ENCODE results near the gene REV3L. TPM values are rescaled to one million over a fixed set of nuclear protein-coding genes. Genes with fewer than 3 reads are reported as not detected.

The REV3L gene
- total and polyA plus RNA-seq, 2 of the 13 experiments (the other 11 are each of a cell fraction or from before 2014, with no cell fraction given) = 12.8 to 31.3 TPM

DNA sequence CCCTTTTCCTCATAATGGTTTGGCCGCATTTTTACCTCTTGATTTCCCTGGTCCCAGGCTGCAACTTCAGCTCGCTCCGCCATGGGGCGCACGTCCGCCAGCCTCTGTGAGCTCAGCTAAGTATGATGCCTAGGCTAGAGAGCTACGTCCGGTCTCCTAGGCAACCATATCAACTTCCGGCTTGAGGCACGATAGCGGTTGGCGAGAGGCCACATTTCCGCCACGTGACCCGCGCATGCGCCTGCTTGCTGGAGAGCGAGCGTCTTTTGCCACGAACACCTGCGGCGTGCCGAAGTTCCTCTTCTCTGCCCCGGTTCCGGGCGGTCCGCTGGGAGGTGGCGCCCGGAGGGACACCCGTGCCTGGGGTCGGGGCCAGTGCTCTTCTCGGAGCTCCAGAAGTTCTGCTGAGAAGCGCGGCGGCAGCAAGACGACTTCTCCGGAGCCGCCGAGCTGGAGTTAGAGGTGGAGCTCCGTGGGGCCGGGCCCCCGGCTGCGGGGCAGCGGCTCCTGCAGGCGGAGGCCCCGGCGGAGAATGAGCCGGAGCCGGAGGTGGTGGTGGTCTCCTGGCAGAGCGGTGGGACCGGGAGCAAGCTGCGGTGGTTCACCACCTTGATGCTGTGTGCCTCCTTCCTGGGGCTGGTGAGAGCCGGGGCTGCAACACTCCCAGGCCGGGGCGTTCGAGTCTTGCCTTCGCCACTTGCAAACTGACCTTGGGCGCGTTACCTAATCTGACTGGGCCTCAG is 223.8 kb downstream of the REV3L start (continued):
- TF ChIP-seq ZNF350 (CRISPR knock-in tag; IDR thresholded peaks at IDR 0.05; ENCODE audit: borderline replicate concordance, low read depth) (peak; percentile 94; the same call in 1 of the 2 replicates), GLI4 (CRISPR knock-in tag; IDR thresholded peaks at IDR 0.05; ENCODE audit: borderline replicate concordance) (no peak), RAD21 (CRISPR knock-in tag; IDR thresholded peaks at IDR 0.05) (peak; percentile 84), ZNF552 (CRISPR knock-in tag; IDR thresholded peaks at IDR 0.05; ENCODE audit: borderline replicate concordance) (no peak), EHMT2 (IDR thresholded peaks at IDR 0.05; ENCODE audit: borderline replicate concordance, low read depth, low read length) (no peak), ZNF12 (CRISPR knock-in tag; IDR thresholded peaks at IDR 0.05) (peak; percentile 86), HOXA5 (CRISPR knock-in tag; IDR thresholded peaks at IDR 0.05) (peak; percentile 57), RELA (CRISPR knock-in tag; IDR thresholded peaks at IDR 0.05) (peak; percentile 52; the same call in 1 of the 2 replicates), ZNF17 (CRISPR knock-in tag; IDR thresholded peaks at IDR 0.05) (no peak), ZNF780A (CRISPR knock-in tag; IDR thresholded peaks at IDR 0.05) (no peak), PLRG1 (conservative IDR thresholded peaks at IDR 0.05) (no peak), XRCC5 (optimal IDR thresholded peaks at IDR 0.05; ENCODE audit: low read length) (peak; percentile 97), SIN3A (IDR thresholded peaks at IDR 0.05; ENCODE audit: borderline replicate concordance, low read depth, low read length) (peak; percentile 93), SIX4 (CRISPR knock-in tag; IDR thresholded peaks at IDR 0.05) (no peak; the same call in 1 of the 2 replicates), ZNF615 (CRISPR knock-in tag; IDR thresholded peaks at IDR 0.05; ENCODE audit: borderline replicate concordance) (no peak), ZNF652 (CRISPR knock-in tag; IDR thresholded peaks at IDR 0.05; ENCODE audit: borderline replicate concordance, low read depth) (peak; percentile 14; the same call in 1 of the 2 replicates)
- TF ChIP-seq, protein P1, sequence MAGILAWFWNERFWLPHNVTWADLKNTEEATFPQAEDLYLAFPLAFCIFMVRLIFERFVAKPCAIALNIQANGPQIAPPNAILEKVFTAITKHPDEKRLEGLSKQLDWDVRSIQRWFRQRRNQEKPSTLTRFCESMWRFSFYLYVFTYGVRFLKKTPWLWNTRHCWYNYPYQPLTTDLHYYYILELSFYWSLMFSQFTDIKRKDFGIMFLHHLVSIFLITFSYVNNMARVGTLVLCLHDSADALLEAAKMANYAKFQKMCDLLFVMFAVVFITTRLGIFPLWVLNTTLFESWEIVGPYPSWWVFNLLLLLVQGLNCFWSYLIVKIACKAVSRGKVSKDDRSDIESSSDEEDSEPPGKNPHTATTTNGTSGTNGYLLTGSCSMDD (CRISPR knock-in tag; IDR thresholded peaks at IDR 0.05) = no peak
- TF ChIP-seq, protein P2, sequence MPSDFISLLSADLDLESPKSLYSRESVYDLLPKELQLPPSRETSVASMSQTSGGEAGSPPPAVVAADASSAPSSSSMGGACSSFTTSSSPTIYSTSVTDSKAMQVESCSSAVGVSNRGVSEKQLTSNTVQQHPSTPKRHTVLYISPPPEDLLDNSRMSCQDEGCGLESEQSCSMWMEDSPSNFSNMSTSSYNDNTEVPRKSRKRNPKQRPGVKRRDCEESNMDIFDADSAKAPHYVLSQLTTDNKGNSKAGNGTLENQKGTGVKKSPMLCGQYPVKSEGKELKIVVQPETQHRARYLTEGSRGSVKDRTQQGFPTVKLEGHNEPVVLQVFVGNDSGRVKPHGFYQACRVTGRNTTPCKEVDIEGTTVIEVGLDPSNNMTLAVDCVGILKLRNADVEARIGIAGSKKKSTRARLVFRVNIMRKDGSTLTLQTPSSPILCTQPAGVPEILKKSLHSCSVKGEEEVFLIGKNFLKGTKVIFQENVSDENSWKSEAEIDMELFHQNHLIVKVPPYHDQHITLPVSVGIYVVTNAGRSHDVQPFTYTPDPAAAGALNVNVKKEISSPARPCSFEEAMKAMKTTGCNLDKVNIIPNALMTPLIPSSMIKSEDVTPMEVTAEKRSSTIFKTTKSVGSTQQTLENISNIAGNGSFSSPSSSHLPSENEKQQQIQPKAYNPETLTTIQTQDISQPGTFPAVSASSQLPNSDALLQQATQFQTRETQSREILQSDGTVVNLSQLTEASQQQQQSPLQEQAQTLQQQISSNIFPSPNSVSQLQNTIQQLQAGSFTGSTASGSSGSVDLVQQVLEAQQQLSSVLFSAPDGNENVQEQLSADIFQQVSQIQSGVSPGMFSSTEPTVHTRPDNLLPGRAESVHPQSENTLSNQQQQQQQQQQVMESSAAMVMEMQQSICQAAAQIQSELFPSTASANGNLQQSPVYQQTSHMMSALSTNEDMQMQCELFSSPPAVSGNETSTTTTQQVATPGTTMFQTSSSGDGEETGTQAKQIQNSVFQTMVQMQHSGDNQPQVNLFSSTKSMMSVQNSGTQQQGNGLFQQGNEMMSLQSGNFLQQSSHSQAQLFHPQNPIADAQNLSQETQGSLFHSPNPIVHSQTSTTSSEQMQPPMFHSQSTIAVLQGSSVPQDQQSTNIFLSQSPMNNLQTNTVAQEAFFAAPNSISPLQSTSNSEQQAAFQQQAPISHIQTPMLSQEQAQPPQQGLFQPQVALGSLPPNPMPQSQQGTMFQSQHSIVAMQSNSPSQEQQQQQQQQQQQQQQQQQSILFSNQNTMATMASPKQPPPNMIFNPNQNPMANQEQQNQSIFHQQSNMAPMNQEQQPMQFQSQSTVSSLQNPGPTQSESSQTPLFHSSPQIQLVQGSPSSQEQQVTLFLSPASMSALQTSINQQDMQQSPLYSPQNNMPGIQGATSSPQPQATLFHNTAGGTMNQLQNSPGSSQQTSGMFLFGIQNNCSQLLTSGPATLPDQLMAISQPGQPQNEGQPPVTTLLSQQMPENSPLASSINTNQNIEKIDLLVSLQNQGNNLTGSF (CRISPR knock-in tag; IDR thresholded peaks at IDR 0.05) = no peak
- TF ChIP-seq, protein P3, sequence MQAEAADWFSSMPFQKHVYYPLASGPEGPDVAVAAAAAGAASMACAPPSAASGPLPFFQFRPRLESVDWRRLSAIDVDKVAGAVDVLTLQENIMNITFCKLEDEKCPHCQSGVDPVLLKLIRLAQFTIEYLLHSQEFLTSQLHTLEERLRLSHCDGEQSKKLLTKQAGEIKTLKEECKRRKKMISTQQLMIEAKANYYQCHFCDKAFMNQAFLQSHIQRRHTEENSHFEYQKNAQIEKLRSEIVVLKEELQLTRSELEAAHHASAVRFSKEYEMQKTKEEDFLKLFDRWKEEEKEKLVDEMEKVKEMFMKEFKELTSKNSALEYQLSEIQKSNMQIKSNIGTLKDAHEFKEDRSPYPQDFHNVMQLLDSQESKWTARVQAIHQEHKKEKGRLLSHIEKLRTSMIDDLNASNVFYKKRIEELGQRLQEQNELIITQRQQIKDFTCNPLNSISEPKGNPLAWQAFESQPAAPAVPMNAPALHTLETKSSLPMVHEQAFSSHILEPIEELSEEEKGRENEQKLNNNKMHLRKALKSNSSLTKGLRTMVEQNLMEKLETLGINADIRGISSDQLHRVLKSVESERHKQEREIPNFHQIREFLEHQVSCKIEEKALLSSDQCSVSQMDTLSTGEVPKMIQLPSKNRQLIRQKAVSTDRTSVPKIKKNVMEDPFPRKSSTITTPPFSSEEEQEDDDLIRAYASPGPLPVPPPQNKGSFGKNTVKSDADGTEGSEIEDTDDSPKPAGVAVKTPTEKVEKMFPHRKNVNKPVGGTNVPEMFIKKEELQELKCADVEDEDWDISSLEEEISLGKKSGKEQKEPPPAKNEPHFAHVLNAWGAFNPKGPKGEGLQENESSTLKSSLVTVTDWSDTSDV (CRISPR knock-in tag; IDR thresholded peaks at IDR 0.05) = no peak

Measured in HepG2 (cell line).